OCI-LY1 (cell line): Measurements from ENCODE around the gene WFDC1.

ENCODE experiments used
- H2AFZ ChIP-seq: fragments of 200-600 bp; sonication (generic), shearing (Covaris generic); 2 replicates; pipeline ENCODE4 v1.6.0; 2014; ENCODE audit warnings: antibody characterized with exemption, mild to moderate bottlenecking, low read length
- H3F3A ChIP-seq: fragments of 200-600 bp; sonication (generic), shearing (Covaris generic); 2 replicates; pipeline ENCODE4 v1.6.0; 2014; ENCODE audit warnings: mild to moderate bottlenecking, antibody characterized with exemption, low read length, moderate library complexity; ENCODE audit not compliant: insufficient read depth
- H3K27ac ChIP-seq: fragments of 200-600 bp; sonication (generic); 2 replicates; pipeline ENCODE4 v1.5.1; 2014; ENCODE audit warnings: low read length, mixed run types, mild to moderate bottlenecking, low read depth; ENCODE audit not compliant: poor library complexity, severe bottlenecking
- H3K27me3 ChIP-seq: fragments of 200-600 bp; sonication (generic); 2 replicates; pipeline ENCODE4 v1.6.0; 2014; ENCODE audit warnings: antibody characterized with exemption, mild to moderate bottlenecking, low read length, moderate library complexity; ENCODE audit not compliant: insufficient read depth
- H3K36me3 ChIP-seq: fragments of 200-600 bp; sonication (generic); 2 replicates; pipeline ENCODE4 v1.6.1; 2014; ENCODE audit warnings: mild to moderate bottlenecking, antibody characterized with exemption, low read length, moderate library complexity, mixed read lengths; ENCODE audit not compliant: insufficient read depth
- H3K4me1 ChIP-seq: fragments of 200-600 bp; sonication (generic); 2 replicates; pipeline ENCODE4 v1.5.1; 2014; ENCODE audit warnings: mild to moderate bottlenecking, low read length, moderate library complexity; ENCODE audit not compliant: insufficient read depth, severe bottlenecking
- H3K4me2 ChIP-seq: fragments of 200-600 bp; sonication (generic), shearing (Covaris generic); 2 replicates; pipeline ENCODE4 v1.6.1; 2014; ENCODE audit warnings: low read length
- H3K4me3 ChIP-seq: fragments of 200-600 bp; sonication (generic); 2 replicates; pipeline ENCODE4 v1.5.1; 2014; ENCODE audit warnings: low read length, low read depth, mild to moderate bottlenecking, mixed read lengths; ENCODE audit not compliant: poor library complexity, severe bottlenecking
- H3K79me2 ChIP-seq: fragments of 200-600 bp; shearing (Covaris generic); 2 replicates; pipeline ENCODE4 v1.6.1; 2016; ENCODE audit warnings: mixed run types, low read length, mixed read lengths; ENCODE audit not compliant: insufficient read depth
- H3K9ac ChIP-seq: fragments of 200-600 bp; sonication (generic), shearing (Covaris generic); 2 replicates; pipeline ENCODE4 v1.6.1; 2014; ENCODE audit warnings: mild to moderate bottlenecking, low read length, mixed read lengths
- H3K9me2 ChIP-seq: fragments of 200-600 bp; sonication (generic), shearing (Covaris generic); 2 replicates; pipeline ENCODE4 v1.6.1; 2014; ENCODE audit warnings: low read depth, mild to moderate bottlenecking, low read length, mixed read lengths
- H3K9me3 ChIP-seq: fragments of 200-600 bp; shearing (Covaris generic); 2 replicates; pipeline ENCODE4 v1.6.1; 2014; ENCODE audit warnings: low read length, mixed read lengths
- H4K20me1 ChIP-seq: fragments of 200-600 bp; sonication (generic), shearing (Covaris generic); 2 replicates; pipeline ENCODE4 v1.6.0; 2016; ENCODE audit warnings: mild to moderate bottlenecking, low read length; ENCODE audit not compliant: insufficient read depth
- CTCF ChIP-seq: fragments of 200-600 bp; sonication (generic), shearing (Covaris generic); IDR thresholded peaks from 2 replicates; pipeline ENCODE4 v1.5.1; 2017; ENCODE audit warnings: mild to moderate bottlenecking, antibody characterized with exemption, low read length, moderate library complexity, mixed read lengths
- EZH2 ChIP-seq: fragments of 200-600 bp; sonication (generic), shearing (Covaris generic); IDR thresholded peaks from 2 replicates; pipeline ENCODE4 v1.8.0; 2017; ENCODE audit warnings: borderline replicate concordance, mixed run types, mild to moderate bottlenecking, antibody characterized with exemption, low read length, moderate library complexity, mixed read lengths

WFDC1 gene

GRCh38 chr16:84369105-84369504, 74.4 kb downstream of the WFDC1 start:
- Histone ChIP-seq H3K4me2 (no peak overlapping the region), H3K36me3 (no peaks in the 10 kb centered on the region), H3K27ac (no peak overlapping the region), H3K9me3 (no peaks in the 10 kb centered on the region), H3K27me3 (no peaks in the 10 kb centered on the region), H3K4me3 (no peak overlapping the region), H3K9me2 (no peaks in the 10 kb centered on the region), H3F3A (no peaks in the 10 kb centered on the region), H3K79me2 (no peaks in the 10 kb centered on the region), H4K20me1 (no peaks in the 10 kb centered on the region), H2AFZ (no peak overlapping the region), H3K9ac (no peak overlapping the region), H3K4me1 (no peaks in the 10 kb centered on the region)
- TF ChIP-seq CTCF (no peak), EZH2 (no peak)

GRCh38 chr16:84369938-84370627, 75.4 kb downstream of the WFDC1 start:
- Histone ChIP-seq H3K9ac (no peak overlapping the region), H3K36me3 (no peaks in the 10 kb centered on the region), H3K9me2 (no peaks in the 10 kb centered on the region), H3K27me3 (no peaks in the 10 kb centered on the region), H3K27ac (no peak overlapping the region), H3K9me3 (no peaks in the 10 kb centered on the region), H2AFZ (no peak overlapping the region), H3K79me2 (no peaks in the 10 kb centered on the region), H3F3A (no peaks in the 10 kb centered on the region), H3K4me3 (no peak overlapping the region), H4K20me1 (no peaks in the 10 kb centered on the region), H3K4me1 (no peaks in the 10 kb centered on the region), H3K4me2 (no peak overlapping the region)
- TF ChIP-seq CTCF (no peak), EZH2 (no peak)

GRCh38 chr16:84370723-84371552, 76.3 kb downstream of the WFDC1 start:
- Histone ChIP-seq H3F3A (no peaks in the 10 kb centered on the region), H3K4me2 (no peak overlapping the region), H4K20me1 (no peaks in the 10 kb centered on the region), H3K9me3 (no peaks in the 10 kb centered on the region), H3K79me2 (no peaks in the 10 kb centered on the region), H3K4me1 (no peaks in the 10 kb centered on the region), H3K9me2 (no peaks in the 10 kb centered on the region), H2AFZ (no peak overlapping the region), H3K27ac (no peak overlapping the region), H3K4me3 (no peak overlapping the region), H3K27me3 (no peaks in the 10 kb centered on the region), H3K9ac (no peak overlapping the region), H3K36me3 (no peaks in the 10 kb centered on the region)
- TF ChIP-seq CTCF: no peak
- TF ChIP-seq EZH2: no peak
